ENCODE data around the gene OSBPL1A. TPM values are rescaled to one million over a fixed set of nuclear protein-coding genes. Genes with fewer than 3 reads are reported as not detected.

OSBPL1A gene
- total and polyA plus RNA-seq, 11 donors, result 32.8 to 85.4 (median 71.0) TPM

- intact Hi-C loops (cut with DNase I), result no loop called here
- ATAC-seq (peak; percentile 56 to 92 (median 86)), DNase-seq (peak; percentile 65 to 81 (median 75))
- peaks cover 0 to 8% (median 0%) of the 10 kb centered on the region in 9 donors for H3K27me3 ChIP-seq
- H3K9me3 ChIP-seq, result no peaks in the 10 kb centered on the region
- peak within 1 kb of the TSS; percentile 12 to 68 (median 57) for H3K4me3 ChIP-seq
- H3K4me1 ChIP-seq, result peaks cover 0 to 16% (median 1%) of the 10 kb centered on the region in 12 donors
- WGBS, 4 donors, result 3 to 7% (median 5%) methylated on average over 42 to 63 of the region's 63 CpGs
- peak within 1 kb of the TSS in 3 of 12 donors; percentile 1 to 42 (median 15) for H3K27ac ChIP-seq
- peak in 1 of 2 donors; percentile 44 for TF ChIP-seq POLR2A (IDR thresholded peaks at IDR 0.05)
- no peak for TF ChIP-seq CTCF (IDR thresholded peaks at IDR 0.05)
- H3K36me3 ChIP-seq, result no peaks in the 10 kb centered on the region
These were observed 258.6 kb downstream of the OSBPL1A start, which contains the start of gene CABYR for GRCh38 chr18:24138789-24139616. CABYR (plus strand) TSS chr18:24139062; CDS start chr18:24143115, 4,053 bp downstream.

- ATAC-seq, result peak in 2 of 4 donors; percentile 7 to 14
- peaks cover 0 to 8% (median 0%) of the 10 kb centered on the region in 9 donors for H3K27me3 ChIP-seq
- no peak for DNase-seq
- 43 to 46% (median 45%) methylated on average over 7 of the region's 7 CpGs for WGBS, 4 donors
- peak overlapping the region; percentile 12 to 68 (median 57) for H3K4me3 ChIP-seq
- intact Hi-C loops (cut with DNase I), result no loop called here
- H3K36me3 ChIP-seq, result peaks cover 0 to 2% (median 0%) of the 10 kb centered on the region in 9 donors
- peak overlapping the region in 2 of 12 donors; percentile 1 to 15 for H3K27ac ChIP-seq
- no peak for TF ChIP-seq CTCF (IDR thresholded peaks at IDR 0.05)
- TF ChIP-seq POLR2A (IDR thresholded peaks at IDR 0.05), result no peak
- H3K4me1 ChIP-seq, result peaks cover 0 to 16% (median 1%) of the 10 kb centered on the region in 12 donors
- H3K9me3 ChIP-seq, result no peaks in the 10 kb centered on the region
These were observed 259.2 kb downstream of the OSBPL1A start for GRCh38 chr18:24138409-24138788.

GRCh38 chr18:24136967-24137373, 260.7 kb downstream of the OSBPL1A start:
- TF ChIP-seq POLR2A (IDR thresholded peaks at IDR 0.05) (no peak), CTCF (IDR thresholded peaks at IDR 0.05) (no peak)
- intact Hi-C loops (cut with DNase I), result no loop called here
- Histone ChIP-seq H3K27me3 (peaks cover 0 to 8% (median 0%) of the 10 kb centered on the region in 9 donors), H3K27ac (no peak overlapping the region), H3K4me3 (no peak overlapping the region), H3K4me1 (peaks cover 0 to 16% (median 1%) of the 10 kb centered on the region in 12 donors), H3K9me3 (no peaks in the 10 kb centered on the region), H3K36me3 (peaks cover 0 to 16% (median 0%) of the 10 kb centered on the region in 9 donors)
- no peak for DNase-seq
- no peak for ATAC-seq
- 85 to 87% (median 86%) methylated on average over 3 of the region's 3 CpGs for WGBS, 4 donors

GRCh38 chr18:24130494-24130893, 267.1 kb downstream of the OSBPL1A start:
- WGBS, 4 donors, result 73 to 96% (median 93%) methylated on average over 2 of the region's 2 CpGs
- no peak for DNase-seq
- intact Hi-C loops (cut with DNase I), result no loop called here
- ATAC-seq, result no peak
- no peaks in the 10 kb centered on the region for H3K27me3 ChIP-seq
- no peaks in the 10 kb centered on the region for H3K9me3 ChIP-seq
- peaks cover 0 to 52% (median 17%) of the 10 kb centered on the region in 9 donors for H3K36me3 ChIP-seq
- TF ChIP-seq CTCF (IDR thresholded peaks at IDR 0.05), result no peak
- no peak for TF ChIP-seq POLR2A (IDR thresholded peaks at IDR 0.05)
- no peak overlapping the region for H3K4me3 ChIP-seq
- H3K4me1 ChIP-seq, result peaks cover 0 to 8% (median 0%) of the 10 kb centered on the region in 12 donors
- H3K27ac ChIP-seq, result no peak overlapping the region

Measured in heart left ventricle (tissue), 16 donors.